ENCODE data around the gene HAUS3.

HAUS3 gene

DNA sequence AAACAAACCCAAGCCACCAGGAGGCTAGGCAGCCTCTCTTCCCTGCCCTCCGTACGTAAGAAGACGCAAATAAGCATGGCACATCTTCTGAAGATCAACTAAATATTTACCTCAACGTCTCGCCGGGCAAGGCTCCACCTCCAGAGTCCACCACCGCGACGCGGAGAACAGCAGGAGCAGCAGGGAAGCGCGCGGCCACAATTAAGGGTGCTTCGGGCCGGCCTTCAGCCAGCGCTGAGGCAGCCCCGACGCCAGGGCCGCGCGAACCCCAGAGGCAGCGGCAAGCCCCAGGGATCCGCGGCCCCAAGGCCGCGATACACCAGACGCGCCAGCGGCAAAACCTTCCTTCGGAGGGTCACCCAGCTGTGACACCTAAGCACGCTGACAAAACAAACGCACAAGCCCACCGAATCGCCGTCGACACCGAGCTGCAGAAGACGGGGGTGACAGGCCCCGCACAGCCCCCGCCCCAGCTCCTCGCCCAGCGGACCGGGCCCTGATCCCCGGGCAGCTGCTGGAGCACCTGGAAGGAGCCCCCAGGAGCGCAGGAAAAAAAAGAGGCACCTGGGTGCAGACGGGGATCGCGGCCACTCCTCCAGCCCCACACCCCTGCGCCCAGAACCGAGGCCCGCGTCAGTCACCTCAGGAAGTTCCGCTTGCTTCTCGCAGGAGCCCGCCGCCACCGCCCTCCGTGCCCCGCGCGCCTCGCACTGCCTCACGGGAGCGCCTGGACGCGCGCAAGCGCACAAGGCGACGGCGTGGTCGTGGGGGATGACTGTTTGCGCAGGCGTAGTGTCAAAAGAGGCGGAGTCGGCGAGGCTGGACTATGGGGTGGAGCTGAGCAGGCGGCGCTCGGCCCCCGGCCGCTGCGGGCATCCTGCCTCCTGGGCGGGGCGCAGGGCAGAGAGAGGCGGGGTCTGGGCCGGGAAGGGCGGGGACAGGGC is at the start of gene HAUS3, which contains the start of gene POLN:
TSS of gene HAUS3 (minus strand) at position 712 of the 944 bp plus-strand sequence. CDS start 1,175 bp downstream, outside the sequence.
TSS of gene POLN (minus strand) at position 712 of the 944 bp plus-strand sequence. CDS start 12,890 bp downstream, outside the sequence.
- H3K27me3 Mint-ChIP-seq: no peaks in the 10 kb centered on the region
- DNase-seq: peak; percentile 100
- H3K4me1 Mint-ChIP-seq (ENCODE audit: low read depth): peaks cover 63% of the 10 kb centered on the region
- H3K4me3 Mint-ChIP-seq: peak within 1 kb of the TSS; percentile 96
- H3K9me3 Mint-ChIP-seq: no peaks in the 10 kb centered on the region
- peaks cover 41% of the 10 kb centered on the region for H3K36me3 Mint-ChIP-seq (ENCODE audit: low read depth)
- H3K27ac Mint-ChIP-seq: peak within 1 kb of the TSS; percentile 94

DNA sequence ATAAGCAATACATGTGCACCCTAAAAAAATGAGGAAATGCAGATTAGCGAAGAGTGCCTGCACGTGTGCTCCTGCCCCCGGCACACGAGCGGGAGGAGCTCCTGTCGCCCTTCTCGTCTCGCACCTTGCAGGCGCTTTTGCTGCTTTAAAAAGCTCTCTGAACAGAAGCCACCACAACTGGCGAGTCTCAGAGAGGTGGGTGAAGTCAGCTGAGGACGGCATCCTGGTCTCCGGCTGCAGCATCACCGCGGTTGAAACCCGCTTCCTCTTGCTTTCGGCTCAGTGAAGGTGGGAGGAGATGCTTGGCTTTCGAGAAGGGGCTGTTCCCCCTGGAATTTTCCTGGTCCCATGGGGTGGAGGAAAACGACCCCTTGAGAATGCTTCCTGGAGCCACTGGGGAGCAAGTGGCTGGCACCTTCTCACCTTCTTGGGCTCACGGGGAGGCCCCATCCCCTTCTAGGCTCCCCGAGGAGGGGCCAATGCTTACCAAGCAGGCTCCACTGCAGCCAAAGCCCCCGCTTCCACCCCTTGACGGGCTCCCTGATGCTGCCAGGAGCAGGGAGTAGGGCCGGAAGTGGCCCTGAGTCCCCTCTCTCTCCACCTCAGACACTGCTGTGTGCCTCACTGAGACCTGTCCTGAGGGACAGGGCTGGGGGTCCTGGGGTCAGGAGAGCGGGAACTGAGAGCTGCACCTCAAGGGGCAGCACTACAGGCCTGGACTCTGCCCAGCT is 49.2 kb upstream of the HAUS3 start:
- Mint-ChIP-seq H3K27me3 (no peaks in the 10 kb centered on the region), H3K4me3 (peak overlapping the region; percentile 57), H3K27ac (peak overlapping the region; percentile 77), H3K9me3 (no peaks in the 10 kb centered on the region), H3K4me1 (ENCODE audit: low read depth) (peaks cover 50% of the 10 kb centered on the region), H3K36me3 (ENCODE audit: low read depth) (no peaks in the 10 kb centered on the region)
- peak; percentile 67 for DNase-seq

GRCh38 chr4:2290488-2290887 is 48.6 kb upstream of the HAUS3 start:
- DNase-seq: peak; percentile 30
- Mint-ChIP-seq H3K27me3 (no peaks in the 10 kb centered on the region), H3K36me3 (ENCODE audit: low read depth) (no peaks in the 10 kb centered on the region), H3K4me1 (ENCODE audit: low read depth) (peaks cover 47% of the 10 kb centered on the region), H3K27ac (peak overlapping the region; percentile 77), H3K4me3 (peak overlapping the region; percentile 57), H3K9me3 (no peaks in the 10 kb centered on the region)

GRCh38 chr4:2289955-2290333 is 48.0 kb upstream of the HAUS3 start:
- Mint-ChIP-seq H3K4me1 (ENCODE audit: low read depth) (peaks cover 50% of the 10 kb centered on the region), H3K27ac (no peak overlapping the region), H3K36me3 (ENCODE audit: low read depth) (no peaks in the 10 kb centered on the region), H3K9me3 (no peaks in the 10 kb centered on the region), H3K27me3 (no peaks in the 10 kb centered on the region), H3K4me3 (no peak overlapping the region)
- peak; percentile 31 for DNase-seq

- no peaks in the 10 kb centered on the region for H3K27me3 Mint-ChIP-seq
- no peaks in the 10 kb centered on the region for H3K9me3 Mint-ChIP-seq
- H3K36me3 Mint-ChIP-seq (ENCODE audit: low read depth): no peaks in the 10 kb centered on the region
- no peak overlapping the region for H3K27ac Mint-ChIP-seq
- no peak overlapping the region for H3K4me3 Mint-ChIP-seq
- peak; percentile 26 for DNase-seq
- H3K4me1 Mint-ChIP-seq (ENCODE audit: low read depth): peaks cover 52% of the 10 kb centered on the region
Observed at GRCh38 chr4:2289311-2289954, 47.5 kb upstream of the HAUS3 start.

- H3K36me3 Mint-ChIP-seq (ENCODE audit: low read depth): no peaks in the 10 kb centered on the region
- H3K27me3 Mint-ChIP-seq: no peaks in the 10 kb centered on the region
- H3K27ac Mint-ChIP-seq: no peak overlapping the region
- no peaks in the 10 kb centered on the region for H3K9me3 Mint-ChIP-seq
- peaks cover 53% of the 10 kb centered on the region for H3K4me1 Mint-ChIP-seq (ENCODE audit: low read depth)
- no peak for DNase-seq
- H3K4me3 Mint-ChIP-seq: no peak overlapping the region
Observed at GRCh38 chr4:2288051-2288541, 46.2 kb upstream of the HAUS3 start.

DNA sequence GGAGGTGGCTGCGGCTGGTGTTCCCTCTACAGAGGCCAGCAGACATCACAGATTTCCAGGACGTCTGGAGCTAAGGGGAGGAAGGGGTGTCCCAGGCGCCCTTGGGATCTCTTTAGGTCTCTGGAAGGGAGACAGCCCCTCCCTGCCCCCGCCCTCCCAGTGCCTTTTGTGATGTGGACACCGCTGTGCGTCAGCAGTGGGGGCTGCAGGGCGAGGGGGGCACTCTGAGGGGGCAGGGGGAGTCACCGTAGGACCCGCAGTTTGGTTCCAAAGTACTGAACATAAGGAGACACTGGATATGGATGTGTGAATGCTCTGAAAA is 45.6 kb upstream of the HAUS3 start:
- no peak for DNase-seq
- Mint-ChIP-seq H3K4me3 (no peak overlapping the region), H3K36me3 (ENCODE audit: low read depth) (no peaks in the 10 kb centered on the region), H3K9me3 (no peaks in the 10 kb centered on the region), H3K4me1 (ENCODE audit: low read depth) (peaks cover 56% of the 10 kb centered on the region), H3K27ac (no peak overlapping the region), H3K27me3 (no peaks in the 10 kb centered on the region)

GRCh38 chr4:2286904-2287593 is 45.1 kb upstream of the HAUS3 start:
- H3K4me3 Mint-ChIP-seq: no peak overlapping the region
- no peaks in the 10 kb centered on the region for H3K9me3 Mint-ChIP-seq
- H3K27me3 Mint-ChIP-seq: no peaks in the 10 kb centered on the region
- DNase-seq: no peak
- H3K4me1 Mint-ChIP-seq (ENCODE audit: low read depth): peaks cover 56% of the 10 kb centered on the region
- no peaks in the 10 kb centered on the region for H3K36me3 Mint-ChIP-seq (ENCODE audit: low read depth)
- H3K27ac Mint-ChIP-seq: no peak overlapping the region

GRCh38 chr4:2285613-2286381 is 43.9 kb upstream of the HAUS3 start:
- H3K9me3 Mint-ChIP-seq: no peaks in the 10 kb centered on the region
- peak overlapping the region; percentile 59 for H3K27ac Mint-ChIP-seq
- DNase-seq: no peak
- peaks cover 61% of the 10 kb centered on the region for H3K4me1 Mint-ChIP-seq (ENCODE audit: low read depth)
- no peaks in the 10 kb centered on the region for H3K27me3 Mint-ChIP-seq
- no peak overlapping the region for H3K4me3 Mint-ChIP-seq
- no peaks in the 10 kb centered on the region for H3K36me3 Mint-ChIP-seq (ENCODE audit: low read depth)

GRCh38 chr4:2284934-2285612 is 43.2 kb upstream of the HAUS3 start:
- no peak overlapping the region for H3K4me3 Mint-ChIP-seq
- no peak for DNase-seq
- H3K9me3 Mint-ChIP-seq: no peaks in the 10 kb centered on the region
- H3K27ac Mint-ChIP-seq: peak overlapping the region; percentile 59
- H3K27me3 Mint-ChIP-seq: no peaks in the 10 kb centered on the region
- no peaks in the 10 kb centered on the region for H3K36me3 Mint-ChIP-seq (ENCODE audit: low read depth)
- H3K4me1 Mint-ChIP-seq (ENCODE audit: low read depth): peaks cover 59% of the 10 kb centered on the region

DNA sequence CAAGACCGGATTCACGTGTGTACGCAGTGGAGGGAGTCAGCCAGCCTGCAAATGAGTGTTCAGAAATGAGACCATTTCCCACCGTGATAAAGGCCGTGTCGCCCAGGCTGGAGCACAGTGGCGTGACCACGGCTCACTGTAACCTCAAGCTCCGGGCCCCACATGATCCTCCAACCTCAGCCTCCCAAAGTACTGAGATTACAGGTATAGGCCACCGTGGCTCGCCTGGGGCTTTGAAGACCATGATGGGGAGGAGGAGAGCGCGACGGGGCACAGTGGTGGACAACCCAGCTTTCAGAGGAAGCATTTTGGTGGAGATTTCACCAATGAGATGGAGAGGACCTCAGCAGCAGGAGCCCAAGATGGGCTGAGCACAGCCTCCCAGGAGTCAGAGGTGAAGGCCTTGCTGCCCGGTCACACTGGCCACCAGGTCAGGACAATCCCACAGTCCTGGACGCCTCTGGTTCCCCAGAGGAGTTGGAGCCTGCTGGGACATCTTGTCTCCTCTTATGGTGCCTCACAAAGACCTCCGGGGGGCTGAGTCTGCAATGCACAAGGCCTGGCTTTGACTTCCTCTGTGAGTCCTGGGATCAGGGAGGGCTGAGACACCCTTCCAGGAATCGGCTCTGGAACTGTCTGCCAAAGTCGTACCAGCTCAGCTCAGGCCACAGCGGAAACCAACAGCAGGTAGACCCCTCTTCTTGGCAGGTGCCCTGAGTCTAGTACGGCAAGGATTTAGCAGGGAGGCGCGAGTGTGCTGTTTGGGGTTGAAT is 42.4 kb upstream of the HAUS3 start:
- Mint-ChIP-seq H3K4me3 (no peak overlapping the region), H3K9me3 (no peaks in the 10 kb centered on the region), H3K4me1 (ENCODE audit: low read depth) (peaks cover 55% of the 10 kb centered on the region), H3K27me3 (no peaks in the 10 kb centered on the region), H3K27ac (no peak overlapping the region), H3K36me3 (ENCODE audit: low read depth) (no peaks in the 10 kb centered on the region)
- DNase-seq: no peak

DNA sequence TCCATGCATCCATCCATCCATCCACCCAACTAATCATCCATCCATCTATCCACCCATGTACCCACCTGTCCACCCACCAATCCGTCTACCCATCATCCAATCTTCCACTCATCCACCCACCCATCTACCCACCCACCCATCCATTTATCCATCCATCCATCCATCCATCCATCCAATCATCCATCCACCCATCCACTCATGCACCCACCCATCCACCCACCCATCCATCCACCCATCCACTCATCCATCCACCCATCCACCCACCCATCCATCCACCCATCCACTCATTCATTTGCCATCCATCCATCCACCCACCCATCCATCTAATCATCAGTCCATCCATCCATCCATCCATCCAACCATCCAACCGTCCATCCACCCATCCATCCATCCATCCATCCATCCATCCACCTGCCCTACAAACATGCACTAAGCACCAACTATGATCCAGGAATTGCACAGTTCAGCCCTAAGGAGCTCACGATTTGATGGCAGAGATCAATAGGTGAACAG is 41.3 kb upstream of the HAUS3 start:
- no peaks in the 10 kb centered on the region for H3K36me3 Mint-ChIP-seq (ENCODE audit: low read depth)
- no peak overlapping the region for H3K27ac Mint-ChIP-seq
- no peak overlapping the region for H3K4me3 Mint-ChIP-seq

More for the DNA sequence above, 41.3 kb upstream of the HAUS3 start:
- H3K9me3 Mint-ChIP-seq: no peaks in the 10 kb centered on the region
- no peak for DNase-seq
- H3K27me3 Mint-ChIP-seq: no peaks in the 10 kb centered on the region
- peaks cover 53% of the 10 kb centered on the region for H3K4me1 Mint-ChIP-seq (ENCODE audit: low read depth)

Data from activated T-cell treated with anti-CD3 and anti-CD28 coated beads, Interleukin-2, amount 50 U/mL, for 24 hours (primary cell).